ENCODE data around the gene LGALS3. TPM values are rescaled to one million over a fixed set of nuclear protein-coding genes. Genes with fewer than 3 reads are reported as not detected.

LGALS3 gene
- total RNA-seq, 1 donor from 2014 or later: 528 TPM

GRCh38 chr14:55129428-55130195, 560 bp downstream of the LGALS3 start:
- Histone ChIP-seq H3K4me1 (peaks cover 69% of the 10 kb centered on the region), H3K4me3 (peak overlapping the region; percentile 83), H3K27me3 (ENCODE audit: low read depth) (no peaks in the 10 kb centered on the region), H3K9me3 (no peaks in the 10 kb centered on the region), H3K27ac (peak overlapping the region; percentile 98), H3K36me3 (peaks cover 23% of the 10 kb centered on the region)
- ATAC-seq: peak; percentile 74 to 80
- intact Hi-C loops (cut with DNase I): no loop called here
- DNase-seq: peak; percentile 81
- no peak for TF ChIP-seq CTCF (IDR thresholded peaks at IDR 0.05)

- TF ChIP-seq CTCF (IDR thresholded peaks at IDR 0.05): no peak
- H3K36me3 ChIP-seq: peaks cover 25% of the 10 kb centered on the region
- H3K9me3 ChIP-seq: no peaks in the 10 kb centered on the region
- no peak for DNase-seq
- intact Hi-C loops (cut with DNase I): no loop called here
- peak overlapping the region; percentile 98 for H3K27ac ChIP-seq
- peaks cover 69% of the 10 kb centered on the region for H3K4me1 ChIP-seq
- no peaks in the 10 kb centered on the region for H3K27me3 ChIP-seq (ENCODE audit: low read depth)
- ATAC-seq: peak; percentile 3 to 41
- peak overlapping the region; percentile 83 for H3K4me3 ChIP-seq
Measured at GRCh38 chr14:55130196-55130550, 1.1 kb downstream of the LGALS3 start.

DNA sequence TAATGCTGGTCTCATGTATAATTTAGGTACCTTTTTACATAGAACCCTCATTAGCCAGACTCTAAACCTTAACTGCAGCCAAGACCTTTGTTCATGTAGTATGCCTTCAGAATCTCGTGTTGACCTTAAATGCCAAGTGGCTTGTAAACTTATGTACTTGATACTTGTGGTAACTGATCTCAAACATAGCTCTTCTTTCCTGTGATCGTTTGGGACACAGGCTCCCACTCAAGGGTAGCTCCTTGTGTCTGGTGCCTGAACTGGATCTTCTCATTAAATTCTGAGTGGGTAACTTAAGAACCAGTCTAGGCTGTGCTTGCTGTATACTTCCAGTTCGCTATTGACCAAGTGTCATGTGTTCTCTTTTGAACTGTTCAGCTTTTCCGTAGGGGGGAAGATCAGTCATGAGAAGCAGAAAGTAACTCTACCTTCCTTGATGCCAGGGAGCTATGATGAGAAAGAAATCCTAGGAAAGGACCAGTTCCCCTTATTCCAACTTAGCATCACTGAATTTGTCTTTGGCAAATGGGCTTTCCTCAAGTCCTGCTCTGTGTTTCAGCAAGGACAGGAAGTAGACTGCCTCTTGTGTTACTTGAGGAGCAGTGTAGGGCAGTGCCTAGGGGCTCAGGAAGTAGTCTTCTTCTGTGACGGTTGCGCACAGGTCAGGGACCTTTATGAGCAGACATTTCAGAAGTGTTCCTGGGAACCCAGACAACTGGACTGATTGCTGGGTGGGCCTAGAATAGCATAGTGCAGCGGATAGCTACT, 2.5 kb downstream of the LGALS3 start:
- H3K27me3 ChIP-seq (ENCODE audit: low read depth): no peaks in the 10 kb centered on the region
- peaks cover 25% of the 10 kb centered on the region for H3K36me3 ChIP-seq
- H3K9me3 ChIP-seq: no peaks in the 10 kb centered on the region
- peak overlapping the region; percentile 83 for H3K4me3 ChIP-seq
- ATAC-seq (peak in 1 of 2 donors; percentile 9), DNase-seq (no peak)
- peak overlapping the region; percentile 14 for H3K27ac ChIP-seq
- TF ChIP-seq CTCF (IDR thresholded peaks at IDR 0.05): no peak
- intact Hi-C loops (cut with DNase I): no loop called here
- peaks cover 71% of the 10 kb centered on the region for H3K4me1 ChIP-seq

- Histone ChIP-seq H3K4me1 (peaks cover 75% of the 10 kb centered on the region), H3K27me3 (ENCODE audit: low read depth) (no peaks in the 10 kb centered on the region), H3K36me3 (peaks cover 42% of the 10 kb centered on the region), H3K9me3 (no peaks in the 10 kb centered on the region), H3K27ac (no peak overlapping the region), H3K4me3 (peak overlapping the region; percentile 7)
- intact Hi-C loops (cut with DNase I): no loop called here
- DNase-seq (no peak), ATAC-seq (no peak)
- TF ChIP-seq CTCF (IDR thresholded peaks at IDR 0.05): no peak
Measured at GRCh38 chr14:55133416-55133815, 4.4 kb downstream of the LGALS3 start.

DNA sequence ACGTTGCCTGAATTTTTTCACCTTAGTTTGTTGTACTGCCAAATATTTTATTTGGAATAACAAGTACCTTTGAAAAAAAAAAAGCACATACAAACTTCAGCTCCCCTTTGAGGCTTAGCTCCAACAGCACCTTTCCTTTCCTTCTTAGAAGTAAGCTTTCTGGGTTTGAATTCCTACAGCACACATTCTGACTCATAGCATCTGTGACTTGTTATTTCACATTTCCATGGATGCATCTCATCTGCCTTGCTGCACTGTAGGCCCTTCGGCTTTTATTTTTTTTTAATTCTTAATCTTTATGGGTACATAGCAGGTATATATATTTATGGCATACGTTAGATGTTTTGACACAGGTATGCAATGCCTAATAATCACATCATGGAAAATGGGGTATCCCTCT, 7.2 kb downstream of the LGALS3 start:
- intact Hi-C loops (cut with DNase I): no loop called here
- Histone ChIP-seq H3K27me3 (ENCODE audit: low read depth) (no peaks in the 10 kb centered on the region), H3K4me3 (no peak overlapping the region), H3K36me3 (peaks cover 68% of the 10 kb centered on the region), H3K9me3 (no peaks in the 10 kb centered on the region), H3K27ac (peak overlapping the region; percentile 48), H3K4me1 (peaks cover 79% of the 10 kb centered on the region)
- no peak for DNase-seq
- ATAC-seq: no peak
- TF ChIP-seq CTCF (IDR thresholded peaks at IDR 0.05): no peak

All from lower lobe of right lung (tissue), 2 donors.